Common myeloid progenitor, CD34-positive (primary cell): ENCODE results near the gene SUOX.

Experiments
- CTCF ChIA-PET: fragments of 350-600 bp; sonication (Branson Sonifier 250); formaldehyde crosslinking; loops from one replicate; lab custom pipeline; 2021; ENCODE audit warnings: antibody characterized with exemption; lab: Charles Lee
- POLR2A ChIA-PET: fragments of 350-600 bp; sonication (Branson Sonifier 250); formaldehyde crosslinking; loops from one replicate; lab custom pipeline; 2021; ENCODE audit warnings: antibody characterized with exemption; lab: Charles Lee
- DNase-seq, 3 donors: peaks; one replicate each; pipeline versions ENCODE4 v3.0.0 to v3.0.0-alpha.2; 2013
- H3K27ac ChIP-seq, 2 experiments: 1 replicate in 1 of 2; 2 replicates in 1 of 2; pipeline ENCODE4 v1.7.0; 2013; ENCODE audit warnings: inconsistent platforms in 2 of 2, low read length in 2 of 2, mild to moderate bottlenecking in 2 of 2, low read depth in 1 of 2, moderate library complexity in 1 of 2; ENCODE audit not compliant: severe bottlenecking in 2 of 2, insufficient read depth in 1 of 2, poor library complexity in 1 of 2
- H3K27me3 ChIP-seq, 5 experiments: replicated peaks in 2 of 5; 1 replicate in 3 of 5; 2 replicates in 2 of 5; pipeline versions ENCODE4 v1.6.1 to v1.7.0; 2013; ENCODE audit warnings: low read length in 4 of 5, mild to moderate bottlenecking in 2 of 5, moderate library complexity in 2 of 5, inconsistent platforms in 1 of 5; ENCODE audit not compliant: insufficient read depth in 5 of 5, control insufficient read depth in 4 of 5
- H3K36me3 ChIP-seq, 4 experiments: 1 replicate in 2 of 4; 2 replicates in 2 of 4; pipeline versions ENCODE4 v1.6.1 to v1.7.0; 2013; ENCODE audit warnings: low read length in 3 of 4, control low read depth in 1 of 4, mild to moderate bottlenecking in 1 of 4; ENCODE audit not compliant: control insufficient read depth in 4 of 4, insufficient read depth in 4 of 4
- H3K4me1 ChIP-seq, 4 experiments: 1 replicate in 3 of 4; 2 replicates in 1 of 4; pipeline versions ENCODE4 v1.6.1 to v1.7.1; 2013; ENCODE audit warnings: low read length in 3 of 4, mild to moderate bottlenecking in 3 of 4, control low read depth in 1 of 4, inconsistent platforms in 1 of 4, moderate library complexity in 1 of 4; ENCODE audit not compliant: control insufficient read depth in 4 of 4, insufficient read depth in 4 of 4; ENCODE audit errors: control extremely low read depth in 1 of 4
- H3K4me3 ChIP-seq, 7 experiments: 1 replicate in 4 of 7; 2 replicates in 3 of 7; pipeline versions ENCODE4 v1.5.1 to v1.7.0; 2013; ENCODE audit warnings: mild to moderate bottlenecking in 7 of 7, low read length in 6 of 7, moderate library complexity in 6 of 7, inconsistent platforms in 2 of 7, low read depth in 2 of 7, control low read depth in 1 of 7; ENCODE audit not compliant: insufficient read depth in 4 of 7, control insufficient read depth in 1 of 7; ENCODE audit errors: extremely low read depth in 1 of 7
- H3K9me3 ChIP-seq, 5 experiments: 1 replicate in 4 of 5; 2 replicates in 1 of 5; pipeline versions ENCODE4 v1.6.1 to v1.7.1; 2013; ENCODE audit warnings: low read length in 4 of 5, mild to moderate bottlenecking in 2 of 5, inconsistent platforms in 1 of 5, low read depth in 1 of 5, moderate library complexity in 1 of 5; ENCODE audit not compliant: control insufficient read depth in 4 of 5, insufficient read depth in 2 of 5; ENCODE audit errors: control extremely low read depth in 1 of 5
- WGBS: methylation state at CpG from one replicate; pipeline ENCODE4 v1.1.5; 2013; ENCODE audit not compliant: insufficient coverage; 5-methylcytosine and 5-hydroxymethylcytosine counted together

The SUOX gene

DNA sequence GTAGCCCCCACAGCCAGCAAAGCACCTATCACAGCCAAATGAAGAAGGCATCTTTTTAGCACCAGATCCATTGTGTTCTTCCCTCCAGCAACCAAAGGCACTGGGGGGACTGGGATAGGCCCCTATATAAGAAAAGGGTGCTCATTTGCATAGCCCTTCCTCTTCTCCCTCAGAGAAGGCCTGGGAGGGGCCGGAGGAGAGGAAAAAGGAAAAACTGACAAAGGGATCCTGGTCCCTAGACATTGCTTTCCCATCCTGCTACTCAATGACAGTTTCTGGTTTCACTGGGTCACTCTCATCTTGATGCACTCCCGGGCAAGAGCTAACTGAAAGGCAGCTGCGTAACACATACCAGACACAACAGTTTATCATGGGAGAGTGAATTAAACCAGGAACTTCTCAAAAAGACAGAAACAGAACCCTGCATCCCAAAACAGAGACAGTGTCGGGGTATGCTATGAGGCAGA is 31.1 kb upstream of the SUOX start, which contains the start of gene PMEL:
TSS of gene PMEL (minus strand) at position 102 of the 467 bp plus-strand sequence. CDS start at position 71, 31 bp downstream.
- H3K27me3 ChIP-seq: no peaks in the 10 kb centered on the region
- DNase-seq: peak in 2 of 3 donors; percentile 25 to 34
- H3K27ac ChIP-seq: peak within 1 kb of the TSS; percentile 42 to 81
- POLR2A ChIA-PET: no interaction called here
- no peaks in the 10 kb centered on the region for H3K9me3 ChIP-seq
- H3K36me3 ChIP-seq: peaks cover 0 to 29% (median 3%) of the 10 kb centered on the region in 4 experiments
- 17% methylated on average over 1 of the region's 4 CpGs for WGBS
- CTCF ChIA-PET: interaction anchor here (1.4 kb wide), 1 partner anchor 17 kb away, joined by 3 read pairs; no protein-coding TSS in a partner anchor
- peak within 1 kb of the TSS; percentile 83 to 97 (median 87) for H3K4me3 ChIP-seq
- peaks cover 10 to 22% (median 17%) of the 10 kb centered on the region in 4 experiments for H3K4me1 ChIP-seq

DNA sequence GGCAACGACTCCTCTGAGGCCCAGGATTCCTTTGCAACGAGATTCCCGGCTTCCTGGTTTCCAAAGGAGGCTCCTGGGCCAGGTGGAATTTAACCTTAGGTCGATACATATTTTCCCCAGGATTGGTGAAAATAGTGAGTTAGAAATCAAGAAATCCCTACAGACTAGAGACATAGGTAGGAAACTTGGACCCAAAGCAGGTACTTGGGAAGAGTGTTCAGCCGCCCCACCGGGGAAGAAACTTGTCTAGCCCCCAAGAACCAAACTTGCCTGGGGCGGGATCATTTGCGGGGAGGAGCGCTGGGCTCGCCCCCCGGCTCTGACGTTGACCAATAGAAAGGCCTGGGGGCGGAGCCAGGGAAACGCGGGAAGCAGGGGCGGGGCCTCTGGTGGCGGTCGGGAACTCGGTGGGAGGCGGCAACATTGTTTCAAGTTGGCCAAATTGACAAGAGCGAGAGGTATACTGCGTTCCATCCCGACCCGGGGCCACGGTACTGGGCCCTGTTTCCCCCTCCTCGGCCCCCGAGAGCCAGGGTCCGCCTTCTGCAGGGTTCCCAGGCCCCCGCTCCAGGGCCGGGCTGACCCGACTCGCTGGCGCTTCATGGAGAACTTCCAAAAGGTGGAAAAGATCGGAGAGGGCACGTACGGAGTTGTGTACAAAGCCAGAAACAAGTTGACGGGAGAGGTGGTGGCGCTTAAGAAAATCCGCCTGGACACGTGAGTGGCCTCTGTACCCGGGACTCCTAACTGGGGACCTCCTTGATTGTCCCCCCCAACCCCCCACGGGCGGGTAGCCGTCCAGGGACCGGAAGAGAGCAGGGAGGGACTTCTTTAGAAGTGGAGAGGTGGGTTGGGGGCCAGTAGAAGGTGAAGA is 30.4 kb upstream of the SUOX start, which contains the start of gene CDK2:
TSS of gene CDK2 (plus strand) at position 423 of the 874 bp plus-strand sequence. CDS start at position 602, 179 bp downstream.
- Histone ChIP-seq H3K4me3 (peak within 1 kb of the TSS; percentile 83 to 97 (median 87)), H3K27me3 (no peaks in the 10 kb centered on the region), H3K4me1 (peaks cover 10 to 22% (median 17%) of the 10 kb centered on the region in 4 experiments), H3K27ac (peak within 1 kb of the TSS; percentile 42 to 81), H3K36me3 (peaks cover 2 to 36% (median 8%) of the 10 kb centered on the region in 4 experiments), H3K9me3 (no peaks in the 10 kb centered on the region)
- DNase-seq: peak; percentile 79 to 80 (median 79)
- CTCF ChIA-PET: interaction anchor here (1.9 kb wide), 1 partner anchor 62 kb away, joined by 5 read pairs; no protein-coding TSS in a partner anchor
- WGBS: under 1% methylated on average over 32 of the region's 45 CpGs
- POLR2A ChIA-PET: no interaction called here

DNA sequence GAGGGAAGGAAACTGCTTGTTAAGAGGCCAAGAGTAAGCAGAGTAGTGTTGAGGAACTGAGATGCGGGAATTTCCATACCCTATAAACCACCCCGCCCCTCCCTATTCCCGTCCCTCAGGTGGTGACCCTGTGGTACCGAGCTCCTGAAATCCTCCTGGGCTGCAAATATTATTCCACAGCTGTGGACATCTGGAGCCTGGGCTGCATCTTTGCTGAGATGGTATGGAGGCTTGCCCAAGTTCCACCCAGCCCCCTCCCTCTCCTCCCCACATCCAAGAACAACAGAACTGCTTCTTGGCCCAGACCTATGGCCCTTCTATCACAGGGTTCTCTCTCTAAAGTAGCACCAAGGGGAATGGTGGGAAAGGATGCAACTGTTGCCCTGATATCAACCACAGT is 27.7 kb upstream of the SUOX start:
- Histone ChIP-seq H3K36me3 (peaks cover 5 to 43% (median 8%) of the 10 kb centered on the region in 4 experiments), H3K27me3 (no peaks in the 10 kb centered on the region), H3K4me1 (peaks cover 19 to 34% (median 27%) of the 10 kb centered on the region in 4 experiments), H3K9me3 (no peaks in the 10 kb centered on the region), H3K4me3 (no peak overlapping the region), H3K27ac (no peak overlapping the region)
- CTCF ChIA-PET: interaction anchor here (1.0 to 3.0 kb wide), 3 partner anchors 10 to 72 kb away, joined by 3 to 18 read pairs (median 4); no protein-coding TSS in a partner anchor
- POLR2A ChIA-PET: no interaction called here
- WGBS: 100% methylated on average over 3 of the region's 4 CpGs
- DNase-seq: no peak

DNA sequence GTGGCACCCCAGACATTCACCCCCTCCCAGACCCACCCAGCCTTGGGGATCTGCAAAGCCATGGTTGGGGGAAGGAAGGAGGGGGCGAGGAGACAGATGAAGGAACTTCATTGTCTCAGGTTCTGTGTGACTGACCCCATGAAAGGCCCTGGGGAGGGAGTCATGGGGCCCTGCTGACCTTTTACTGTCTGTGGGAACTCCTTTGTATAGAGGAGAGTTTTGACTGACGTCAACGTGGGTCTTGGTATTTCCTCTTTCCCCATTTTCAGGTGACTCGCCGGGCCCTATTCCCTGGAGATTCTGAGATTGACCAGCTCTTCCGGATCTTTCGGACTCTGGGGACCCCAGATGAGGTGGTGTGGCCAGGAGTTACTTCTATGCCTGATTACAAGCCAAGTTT is 26.3 kb upstream of the SUOX start:
- H3K4me1 ChIP-seq: peaks cover 24 to 46% (median 36%) of the 10 kb centered on the region in 4 experiments
- no peaks in the 10 kb centered on the region for H3K27me3 ChIP-seq
- POLR2A ChIA-PET: no interaction called here
- no peak for DNase-seq
- no peak overlapping the region for H3K27ac ChIP-seq
- CTCF ChIA-PET: interaction anchor here (0.9 to 1.7 kb wide), 3 partner anchors 12 to 31 kb away, joined by 4 to 5 read pairs (median 4); no protein-coding TSS in a partner anchor
- no peaks in the 10 kb centered on the region for H3K9me3 ChIP-seq
- H3K4me3 ChIP-seq: no peak overlapping the region
- 100% methylated on average over 7 of the region's 7 CpGs for WGBS
- peaks cover 5 to 43% (median 8%) of the 10 kb centered on the region in 4 experiments for H3K36me3 ChIP-seq

DNA sequence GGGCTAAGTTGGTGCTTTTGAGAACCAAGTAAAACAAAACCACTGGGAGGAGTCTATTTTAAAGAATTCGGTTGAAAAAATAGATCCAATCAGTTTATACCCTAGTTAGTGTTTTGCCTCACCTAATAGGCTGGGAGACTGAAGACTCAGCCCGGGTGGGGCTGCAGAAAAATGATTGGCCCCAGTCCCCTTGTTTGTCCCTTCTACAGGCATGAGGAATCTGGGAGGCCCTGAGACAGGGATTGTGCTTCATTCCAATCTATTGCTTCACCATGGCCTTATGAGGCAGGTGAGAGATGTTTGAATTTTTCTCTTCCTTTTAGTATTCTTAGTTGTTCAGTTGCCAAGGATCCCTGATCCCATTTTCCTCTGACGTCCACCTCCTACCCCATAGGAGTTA is 25.0 kb upstream of the SUOX start:
- DNase-seq: peak in 1 of 3 donors; percentile 8
- H3K9me3 ChIP-seq: no peaks in the 10 kb centered on the region

DNA sequence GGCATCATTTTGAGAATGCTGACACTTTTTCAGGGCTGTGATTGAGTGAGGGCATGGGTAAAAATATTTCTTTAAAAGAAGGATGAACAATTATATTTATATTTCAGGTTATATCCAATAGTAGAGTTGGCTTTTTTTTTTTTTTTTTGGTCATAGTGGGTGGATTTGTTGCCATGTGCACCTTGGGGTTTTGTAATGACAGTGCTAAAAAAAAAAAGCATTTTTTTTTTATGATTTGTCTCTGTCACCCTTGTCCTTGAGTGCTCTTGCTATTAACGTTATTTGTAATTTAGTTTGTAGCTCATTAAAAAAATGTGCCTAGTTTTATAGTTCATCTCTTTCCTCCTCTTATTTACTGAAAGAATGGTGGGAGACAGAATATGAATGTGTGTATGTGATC is 24.6 kb upstream of the SUOX start:
- no CpG with 5 or more reads among the region's 1 CpG for WGBS
- no peaks in the 10 kb centered on the region for H3K9me3 ChIP-seq
- DNase-seq: peak in 2 of 3 donors; percentile 54 to 56
- CTCF ChIA-PET: interaction anchor here (0.5 kb wide), 1 partner anchor 214 kb away, joined by 4 read pairs; no protein-coding TSS in a partner anchor
- H3K4me1 ChIP-seq: peaks cover 15 to 38% (median 24%) of the 10 kb centered on the region in 4 experiments
- H3K27me3 ChIP-seq: no peaks in the 10 kb centered on the region
- peak overlapping the region; percentile 35 to 97 (median 90) for H3K4me3 ChIP-seq
- POLR2A ChIA-PET: no interaction called here
- peaks cover 5 to 49% (median 9%) of the 10 kb centered on the region in 4 experiments for H3K36me3 ChIP-seq
- peak overlapping the region; percentile 76 to 93 for H3K27ac ChIP-seq

More for the DNA sequence above, 25.0 kb upstream of the SUOX start:
- WGBS: 67% methylated on average over 1 of the region's 3 CpGs
- peak overlapping the region; percentile 6 to 93 for H3K27ac ChIP-seq
- H3K36me3 ChIP-seq: peaks cover 5 to 49% (median 8%) of the 10 kb centered on the region in 4 experiments
- peaks cover 19 to 38% (median 28%) of the 10 kb centered on the region in 4 experiments for H3K4me1 ChIP-seq
- no peaks in the 10 kb centered on the region for H3K27me3 ChIP-seq
- ChIA-PET POLR2A (no interaction called here), CTCF (interaction anchor here (0.5 kb wide), 1 partner anchor 213 kb away, joined by 4 read pairs; no protein-coding TSS in a partner anchor)
- H3K4me3 ChIP-seq: peak overlapping the region in 3 of 7 experiments; percentile 8 to 97 (median 90)
